Sigmoid colon (tissue), 7 donors: ENCODE measurements around the gene TMPRSS4. TPM values are rescaled to one million over a fixed set of nuclear protein-coding genes. Genes with fewer than 3 reads are reported as not detected.

Source experiments
- DNase-seq: peaks from one replicate; pipeline ENCODE4 v3.0.0-alpha.2; 2019
- H3K27ac ChIP-seq, 4 donors: fragments of 200-600 bp; sonication (generic); one replicate each; pipeline ENCODE4 v1.5.1; 2016 to 2019; ENCODE audit warnings: mild to moderate bottlenecking in 1 of 4
- H3K27me3 ChIP-seq, 3 donors: fragments of 200-600 bp; sonication (generic); one replicate each; pipeline ENCODE4 v1.5.1; 2019; ENCODE audit warnings: mild to moderate bottlenecking in 1 of 3
- H3K36me3 ChIP-seq, 4 donors: fragments of 200-600 bp; sonication (generic); one replicate each; pipeline ENCODE4 v1.5.1; 2016 to 2019
- H3K4me1 ChIP-seq, 4 donors: fragments of 200-600 bp; sonication (generic); one replicate each; pipeline ENCODE4 v1.5.1; 2017 to 2019
- H3K4me3 ChIP-seq, 4 donors: fragments of 200-600 bp; sonication (generic); one replicate each; pipeline ENCODE4 v1.5.1; 2017 to 2019; ENCODE audit warnings: mild to moderate bottlenecking in 2 of 4, moderate library complexity in 1 of 4
- H3K9me3 ChIP-seq, 4 donors: fragments of 200-600 bp in 3 of 4; sonication (generic) in 3 of 4; one replicate each; pipeline versions ENCODE4 v1.5.1 to v1.6.1; 2013 to 2019
- CTCF ChIP-seq, 4 experiments: fragments of 450-650 bp in 3 of 4; fragments of 200-600 bp in 1 of 4; IDR thresholded peaks; one replicate each; pipeline ENCODE4 v1.5.1; 2016 to 2019; ENCODE audit warnings: antibody characterized with exemption in 4 of 4, mild to moderate bottlenecking in 3 of 4, moderate library complexity in 2 of 4
- EP300 ChIP-seq, 4 donors: sonication (generic); formaldehyde crosslinking; IDR thresholded peaks; one replicate each; pipeline ENCODE4 v1.6.1; 2017; ENCODE audit warnings: antibody characterized with exemption in 4 of 4
- POLR2A ChIP-seq, 2 donors: fragments of 450-650 bp; IDR thresholded peaks; one replicate each; pipeline ENCODE4 v1.6.1; 2016; ENCODE audit warnings: antibody characterized with exemption in 2 of 2, mild to moderate bottlenecking in 2 of 2, moderate library complexity in 2 of 2
- POLR2AphosphoS5 ChIP-seq, 4 donors: sonication (generic); formaldehyde crosslinking; IDR thresholded peaks; one replicate each; pipeline ENCODE4 v1.6.1; 2017; ENCODE audit warnings: antibody characterized with exemption in 4 of 4
- WGBS, 2 donors: extraction: QIAGEN DNeasy Blood & Tissue Kit; methylation state at CpG; one replicate each; pipeline ENCODE4 v1.1.7; 2013; 5-methylcytosine and 5-hydroxymethylcytosine counted together
- intact Hi-C: fragments of 100-400 bp; cut with DNase I; formaldehyde crosslinking; loops from one replicate; pipeline ENCODE4 v1.15.1; 2023
- polyA plus RNA-seq, 3 donors: library from polyadenylated mRNA; stranded (reverse); fragments of 200-250 nt; gene quantifications; one replicate each; pipeline ENCODE4 v1.2.3, GENCODE V29; 2013
- total RNA-seq, 4 donors: library from RNA; depleted of rRNA; stranded (reverse); fragments of >200 nt; gene quantifications; one replicate each; pipeline ENCODE4 v1.1.0, GENCODE V29; 2016
- donor health status: healthy with polysubstance abuse.
- donor health status: Bipolar disorder and iron deficiency.
- donor health status: healthy.

The TMPRSS4 gene
- total and polyA plus RNA-seq, 7 donors = 1.4 to 134 (median 84.6) TPM; not detected in 3

GRCh38 chr11:118157186-118157895 lies 80.5 kb downstream of the TMPRSS4 start:
- H3K36me3 ChIP-seq = no peaks in the 10 kb centered on the region
- peaks cover 0 to 19% (median 12%) of the 10 kb centered on the region in 4 donors for H3K4me1 ChIP-seq
- 46 to 57% methylated on average over 10 of the region's 10 CpGs for WGBS, 2 donors
- intact Hi-C loops = no loop called here
- no peak overlapping the region for H3K27ac ChIP-seq
- H3K27me3 ChIP-seq = peaks cover 7 to 84% (median 47%) of the 10 kb centered on the region in 3 donors
- no peak overlapping the region for H3K4me3 ChIP-seq
- TF ChIP-seq POLR2AphosphoS5 (IDR thresholded peaks at IDR 0.05) = no peak
- no peak for DNase-seq
- no peaks in the 10 kb centered on the region for H3K9me3 ChIP-seq

- H3K4me1 ChIP-seq = peaks cover 0 to 3% (median 0%) of the 10 kb centered on the region in 4 donors
- H3K27ac ChIP-seq = no peak overlapping the region
- intact Hi-C loops = no loop called here
- H3K9me3 ChIP-seq = no peaks in the 10 kb centered on the region
- WGBS, 2 donors = 74 to 85% methylated on average over 6 of the region's 6 CpGs
- TF ChIP-seq EP300 (IDR thresholded peaks at IDR 0.05) (no peak), POLR2AphosphoS5 (IDR thresholded peaks at IDR 0.05) (no peak), POLR2A (IDR thresholded peaks at IDR 0.05) (no peak), CTCF (IDR thresholded peaks at IDR 0.05) (no peak)
- peaks cover 0 to 45% (median 11%) of the 10 kb centered on the region in 3 donors for H3K27me3 ChIP-seq
- H3K36me3 ChIP-seq = no peaks in the 10 kb centered on the region
- H3K4me3 ChIP-seq = no peak overlapping the region
- DNase-seq = no peak
Observed at GRCh38 chr11:118161786-118162185, 84.9 kb downstream of the TMPRSS4 start.

GRCh38 chr11:118162846-118163245 lies 86.0 kb downstream of the TMPRSS4 start:
- Histone ChIP-seq H3K36me3 (no peaks in the 10 kb centered on the region), H3K4me3 (no peak overlapping the region), H3K4me1 (no peaks in the 10 kb centered on the region), H3K9me3 (no peaks in the 10 kb centered on the region), H3K27ac (no peak overlapping the region), H3K27me3 (peaks cover 0 to 35% (median 4%) of the 10 kb centered on the region in 3 donors)
- intact Hi-C loops = no loop called here
- 72 to 77% methylated on average over 3 of the region's 3 CpGs for WGBS, 2 donors
- TF ChIP-seq POLR2AphosphoS5 (IDR thresholded peaks at IDR 0.05) (no peak), POLR2A (IDR thresholded peaks at IDR 0.05) (no peak), EP300 (IDR thresholded peaks at IDR 0.05) (no peak), CTCF (IDR thresholded peaks at IDR 0.05) (no peak)
- DNase-seq = no peak

GRCh38 chr11:118163494-118163893 lies 86.6 kb downstream of the TMPRSS4 start:
- Histone ChIP-seq H3K36me3 (no peaks in the 10 kb centered on the region), H3K27ac (no peak overlapping the region), H3K4me1 (no peaks in the 10 kb centered on the region), H3K9me3 (no peaks in the 10 kb centered on the region), H3K27me3 (peaks cover 0 to 32% (median 4%) of the 10 kb centered on the region in 3 donors), H3K4me3 (no peak overlapping the region)
- TF ChIP-seq CTCF (IDR thresholded peaks at IDR 0.05) = no peak
- no peak for TF ChIP-seq EP300 (IDR thresholded peaks at IDR 0.05)
- TF ChIP-seq POLR2A (IDR thresholded peaks at IDR 0.05) = no peak
- no peak for TF ChIP-seq POLR2AphosphoS5 (IDR thresholded peaks at IDR 0.05)
- 72 to 82% methylated on average over 5 of the region's 5 CpGs for WGBS, 2 donors
- intact Hi-C loops = no loop called here
- no peak for DNase-seq

- H3K36me3 ChIP-seq = no peaks in the 10 kb centered on the region
- no peaks in the 10 kb centered on the region for H3K9me3 ChIP-seq
- intact Hi-C loops = no loop called here
- H3K27ac ChIP-seq = no peak overlapping the region
- no peaks in the 10 kb centered on the region for H3K4me1 ChIP-seq
- H3K27me3 ChIP-seq = peaks cover 0 to 25% (median 4%) of the 10 kb centered on the region in 3 donors
- no peak for DNase-seq
- TF ChIP-seq POLR2AphosphoS5 (IDR thresholded peaks at IDR 0.05) (no peak), EP300 (IDR thresholded peaks at IDR 0.05) (no peak), CTCF (IDR thresholded peaks at IDR 0.05) (no peak), POLR2A (IDR thresholded peaks at IDR 0.05) (no peak)
- 51 to 73% methylated on average over 2 of the region's 2 CpGs for WGBS, 2 donors
- no peak overlapping the region for H3K4me3 ChIP-seq
Observed at GRCh38 chr11:118164885-118165284, 88.0 kb downstream of the TMPRSS4 start.
